Fibroblast of skin of right quadriceps (primary cell): Measurements from ENCODE around the gene ADORA1.

Experiments used
- DNase-seq: peaks from one replicate; pipeline ENCODE4 v3.0.0-alpha.2; 2013

Gene ADORA1

DNA sequence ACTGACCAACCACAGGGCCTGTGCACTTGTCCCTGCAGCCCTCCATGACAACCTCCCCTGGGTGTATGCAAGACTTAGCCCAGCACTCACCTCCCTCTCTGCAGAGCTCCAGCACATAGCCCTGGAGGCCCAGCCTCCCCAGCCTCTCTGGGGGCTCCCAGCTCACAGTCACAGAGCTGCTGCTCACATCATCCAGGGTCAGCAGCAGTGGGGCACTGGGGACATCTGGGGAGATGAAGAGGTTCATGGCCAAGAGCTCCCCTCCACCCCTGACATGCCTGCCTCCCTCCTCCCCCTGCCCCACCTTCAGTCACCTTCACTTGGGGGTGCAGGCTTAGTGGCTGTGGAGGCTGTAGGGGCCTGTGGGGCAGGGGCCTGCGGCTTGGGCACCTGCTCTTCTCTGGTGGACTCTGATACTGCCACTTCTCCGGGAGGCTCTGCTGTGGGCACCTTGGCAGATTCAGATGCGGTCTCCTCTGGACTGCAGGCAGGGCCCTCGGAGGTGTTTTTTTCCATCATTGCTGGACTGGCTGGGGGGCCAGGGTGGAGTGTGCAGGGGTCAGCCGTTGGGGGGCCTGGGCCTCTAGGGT is 47.8 kb downstream of the ADORA1 start, which contains the start of gene MYBPH:
Gene MYBPH, minus strand, starts transcription at position 590 of the 590 bp plus-strand sequence. Its CDS starts 71 bp downstream, at position 519.
- no peak for DNase-seq

DNA sequence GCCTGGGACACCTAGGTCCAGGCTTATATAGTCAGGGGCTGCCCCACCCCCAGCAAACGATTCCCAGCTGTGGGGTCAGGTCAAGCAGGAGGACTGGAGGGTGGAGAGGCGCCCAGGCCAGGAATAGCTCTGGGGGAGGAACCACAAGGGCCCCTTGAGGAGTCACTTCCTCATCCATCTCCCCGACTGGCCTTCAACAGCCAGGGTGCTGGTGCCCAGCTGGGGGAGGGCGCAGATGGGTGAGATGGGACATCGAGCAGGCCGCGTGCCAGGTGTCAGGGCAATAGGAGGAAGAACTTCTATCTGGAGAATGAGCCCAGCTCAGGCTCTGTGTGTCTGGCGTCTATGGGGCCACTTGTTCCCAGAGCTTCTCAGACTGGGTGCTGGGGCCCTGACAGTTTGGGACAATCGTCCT is 48.3 kb downstream of the ADORA1 start:
- no peak for DNase-seq

DNA sequence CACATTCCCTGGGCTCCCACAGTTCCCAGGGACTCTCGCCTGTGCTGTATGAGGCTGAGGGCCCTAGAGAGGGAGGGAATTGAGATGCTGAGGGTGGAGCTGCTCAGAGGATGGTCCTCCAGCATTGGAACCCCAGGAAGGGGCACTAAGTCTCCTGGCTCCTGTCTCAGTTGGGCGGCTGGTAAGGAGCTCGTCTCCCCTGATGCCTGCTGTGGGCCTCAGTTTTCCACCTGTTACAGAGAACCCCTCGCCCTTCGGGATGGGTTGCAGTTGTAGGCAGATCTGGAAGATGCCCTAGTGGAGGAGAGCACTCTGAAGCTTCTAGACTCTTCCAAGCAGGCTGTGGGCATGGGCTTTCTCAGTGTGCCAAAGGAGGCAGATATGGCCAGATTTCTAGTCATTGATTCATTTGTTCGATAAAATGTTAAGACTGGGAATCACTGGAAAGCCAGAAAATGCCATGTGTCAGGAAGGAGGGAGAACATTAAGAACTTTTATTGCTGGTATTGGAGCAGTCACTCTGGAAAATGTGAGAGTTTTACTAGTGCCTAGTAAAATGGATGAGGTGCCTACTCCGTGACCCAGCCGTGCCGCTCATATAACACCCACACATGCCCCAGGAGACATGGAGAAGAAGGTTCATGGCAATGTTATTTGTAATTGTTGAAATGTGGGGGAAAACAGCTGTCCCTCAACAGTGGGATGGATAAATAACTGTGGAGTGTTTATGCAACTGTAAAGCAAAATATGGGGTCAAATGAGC is 48.9 kb downstream of the ADORA1 start:
- DNase-seq = no peak

DNA sequence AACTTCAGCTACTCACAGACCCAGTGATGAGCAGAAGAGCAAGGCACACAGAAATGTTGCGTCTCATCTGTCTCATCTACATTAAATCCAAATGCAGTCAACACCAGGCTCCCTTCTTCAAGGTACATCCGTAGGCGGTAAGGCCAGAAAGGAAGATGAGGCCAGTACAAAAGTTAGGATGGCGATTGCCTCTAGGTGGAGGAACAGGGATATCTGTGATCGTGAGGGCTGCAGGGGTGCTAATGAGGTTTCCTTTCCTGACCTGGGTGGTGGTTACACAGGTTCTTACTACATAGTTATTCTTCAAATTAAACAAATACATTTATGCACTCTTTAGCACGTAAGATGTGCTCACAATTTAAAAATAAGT is 49.5 kb downstream of the ADORA1 start:
- DNase-seq = no peak

DNA sequence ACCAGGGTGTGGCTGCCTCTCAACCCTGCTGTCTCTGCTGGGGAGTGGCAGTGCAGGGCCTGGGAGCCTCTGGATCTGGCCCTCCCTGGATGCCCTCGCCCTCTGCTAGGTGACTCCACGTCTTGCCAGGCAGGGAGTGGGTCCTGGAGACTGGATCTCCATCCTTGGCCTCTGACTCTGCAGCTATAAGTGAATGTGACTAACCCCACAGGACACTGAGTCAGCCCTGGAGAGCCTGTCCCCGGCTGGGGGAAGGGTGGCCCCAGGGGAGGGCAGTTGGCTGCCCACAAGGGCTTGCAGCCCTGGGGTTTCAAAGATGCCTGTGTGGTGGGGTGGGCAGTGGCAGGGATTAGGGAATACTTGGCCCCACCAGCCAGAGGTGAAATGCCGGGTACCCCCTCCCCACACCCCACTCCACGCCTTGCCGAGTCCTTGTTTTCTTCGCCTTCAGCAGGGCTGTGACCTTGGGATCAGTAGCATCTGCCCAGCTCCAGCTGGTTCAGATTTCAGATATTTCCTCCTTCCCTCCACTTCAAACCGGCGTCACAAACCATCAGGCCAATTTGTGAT is 50.0 kb downstream of the ADORA1 start:
- DNase-seq = no peak

DNA sequence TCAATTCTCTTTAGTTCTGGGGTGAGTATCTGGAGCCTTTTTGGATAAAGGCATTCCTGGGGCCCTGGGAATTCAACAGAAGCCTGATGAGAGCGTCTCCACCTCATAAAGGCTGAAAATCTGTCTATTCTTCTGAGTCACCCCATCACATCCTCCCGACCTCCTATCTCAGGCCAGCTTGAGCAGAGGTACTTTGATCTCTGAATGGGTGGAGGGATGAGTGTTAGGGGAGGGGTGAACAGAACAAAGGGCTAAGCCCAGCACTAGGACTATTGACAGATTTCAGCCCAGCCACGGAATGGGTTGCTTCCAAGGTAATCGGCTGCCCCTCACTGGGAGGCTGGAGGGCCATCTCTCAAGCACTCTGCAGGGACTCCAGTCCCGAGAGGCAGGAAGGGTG is 50.6 kb downstream of the ADORA1 start:
- DNase-seq = no peak

DNA sequence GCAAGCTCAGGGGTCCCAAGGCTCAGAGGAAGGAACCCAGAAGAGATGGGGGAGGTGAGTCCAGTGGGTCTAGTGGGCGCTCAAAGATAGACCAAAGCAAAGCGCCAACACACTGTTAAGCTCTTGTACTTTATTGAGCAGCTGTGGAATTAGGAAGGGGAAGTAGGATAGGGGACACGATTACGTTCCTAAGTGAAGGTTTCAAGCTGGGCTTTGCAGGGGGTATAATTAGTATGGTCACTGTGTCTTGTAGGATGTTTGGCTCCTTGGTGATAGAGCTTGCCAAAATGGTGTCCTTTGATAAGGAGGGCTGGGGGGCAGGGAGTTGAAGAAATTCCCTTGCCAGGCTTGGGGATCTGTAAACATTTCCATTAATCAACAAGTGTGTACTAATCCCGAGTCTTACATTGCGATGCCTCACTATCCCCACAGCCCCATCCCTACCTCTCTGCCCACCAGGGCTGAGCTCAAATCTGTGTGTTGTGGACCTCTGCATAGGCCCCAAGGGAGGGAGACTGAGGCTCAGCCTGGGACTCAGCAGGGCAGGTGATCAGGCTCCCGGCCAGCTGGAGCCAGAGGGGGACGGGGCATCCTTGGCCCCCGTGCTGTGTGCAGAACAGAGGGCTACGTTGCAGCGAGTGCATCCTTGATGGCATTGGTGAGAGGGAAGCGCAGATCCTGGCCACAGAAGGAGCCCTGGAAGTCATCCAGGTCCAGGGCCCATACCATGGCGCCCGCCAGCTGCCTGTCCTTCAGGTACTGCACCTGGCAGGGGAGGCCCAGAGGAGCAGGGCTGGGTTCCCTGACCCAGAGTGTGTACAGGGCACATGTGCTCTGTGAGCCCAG is 51.5 kb downstream of the ADORA1 start:
- DNase-seq = no peak

DNA sequence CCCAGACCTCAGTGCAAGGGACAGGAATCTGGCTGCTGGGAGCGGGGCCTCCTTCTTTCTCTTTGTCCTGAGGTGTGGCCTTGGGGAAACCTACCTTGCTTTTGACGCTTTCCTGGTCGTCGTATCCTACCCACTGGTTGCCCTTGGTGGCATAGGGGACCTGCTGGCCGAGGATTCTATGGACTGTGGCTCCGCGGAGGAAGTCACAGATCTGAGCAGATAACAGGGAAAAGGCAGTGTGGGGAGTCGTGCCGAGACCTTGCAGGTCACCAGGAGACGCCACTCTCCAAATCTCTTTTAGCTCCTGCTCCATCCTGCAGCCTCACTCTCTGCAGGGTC is 52.1 kb downstream of the ADORA1 start:
- no peak for DNase-seq

DNA sequence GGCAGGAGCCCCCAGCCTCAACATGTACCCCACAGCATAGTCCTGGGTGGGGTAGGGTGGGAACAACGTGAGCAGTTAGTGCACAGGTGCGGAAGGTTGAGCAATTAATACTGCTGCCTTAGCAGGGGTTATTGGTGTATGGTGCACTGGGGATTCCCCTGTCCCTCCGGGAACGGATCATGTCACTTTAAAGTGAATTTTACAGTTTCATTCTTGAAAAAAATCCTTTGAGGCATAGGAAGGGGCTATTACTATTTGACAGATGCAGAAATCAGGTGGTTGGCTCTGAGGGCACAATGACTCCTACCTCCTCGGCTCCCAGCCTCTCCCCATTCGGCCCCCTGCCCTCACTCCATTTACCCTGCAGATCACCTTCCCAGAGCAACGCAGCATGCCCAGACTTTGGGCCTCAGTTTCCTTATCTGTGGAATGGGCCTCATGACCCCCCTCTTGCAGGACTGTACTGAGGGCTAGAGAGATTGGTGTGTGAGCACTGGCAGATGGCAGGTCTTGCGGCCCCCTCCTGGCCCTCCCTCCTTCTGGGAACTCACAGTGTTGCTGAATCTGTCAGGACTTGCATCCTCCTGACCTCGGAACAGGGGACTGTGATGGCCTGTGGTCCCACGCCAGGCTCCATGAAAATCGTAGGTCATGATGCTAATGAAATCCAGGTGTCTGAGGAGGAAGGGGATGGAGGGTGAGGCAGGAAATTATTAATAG is 53.2 kb downstream of the ADORA1 start:
- no peak for DNase-seq

DNA sequence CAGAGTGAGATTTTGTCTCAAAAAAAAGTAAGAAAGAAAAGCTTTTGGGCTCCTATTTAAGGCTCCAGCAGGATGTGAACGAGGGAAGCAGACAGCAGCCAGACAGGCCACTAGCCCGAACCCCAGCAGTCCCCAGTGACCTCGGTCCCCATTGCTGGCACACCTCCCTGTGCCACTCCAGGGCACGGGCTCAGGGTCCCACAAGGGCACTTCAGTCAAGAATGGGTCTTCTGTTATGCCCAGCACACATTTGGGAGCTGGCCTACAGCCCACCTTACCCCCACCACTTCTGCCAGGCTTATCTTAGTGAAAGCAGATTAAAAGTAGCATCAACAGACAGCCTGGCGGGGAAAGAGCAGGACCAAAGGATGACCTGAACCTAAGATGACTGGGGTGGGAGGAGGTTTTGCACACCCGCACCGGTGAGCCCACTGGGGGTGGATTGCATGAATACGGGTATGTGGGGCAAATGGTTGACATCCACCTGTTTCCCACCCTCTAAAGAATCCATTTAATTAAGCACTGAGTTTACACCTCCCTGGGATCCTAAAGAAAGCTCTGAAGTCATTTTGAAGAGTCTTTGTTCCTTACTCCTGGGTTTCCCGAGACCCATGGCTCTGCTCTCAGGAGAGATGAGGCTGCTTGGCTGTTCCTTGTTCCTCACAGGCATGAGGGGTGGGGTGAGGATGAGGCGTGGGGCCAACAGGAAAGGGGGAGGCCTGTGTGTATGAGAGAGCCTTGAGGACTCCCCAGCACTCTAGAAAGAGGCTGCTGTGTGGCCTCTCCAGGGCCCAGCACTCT is 54.3 kb downstream of the ADORA1 start:
- DNase-seq = no peak

DNA sequence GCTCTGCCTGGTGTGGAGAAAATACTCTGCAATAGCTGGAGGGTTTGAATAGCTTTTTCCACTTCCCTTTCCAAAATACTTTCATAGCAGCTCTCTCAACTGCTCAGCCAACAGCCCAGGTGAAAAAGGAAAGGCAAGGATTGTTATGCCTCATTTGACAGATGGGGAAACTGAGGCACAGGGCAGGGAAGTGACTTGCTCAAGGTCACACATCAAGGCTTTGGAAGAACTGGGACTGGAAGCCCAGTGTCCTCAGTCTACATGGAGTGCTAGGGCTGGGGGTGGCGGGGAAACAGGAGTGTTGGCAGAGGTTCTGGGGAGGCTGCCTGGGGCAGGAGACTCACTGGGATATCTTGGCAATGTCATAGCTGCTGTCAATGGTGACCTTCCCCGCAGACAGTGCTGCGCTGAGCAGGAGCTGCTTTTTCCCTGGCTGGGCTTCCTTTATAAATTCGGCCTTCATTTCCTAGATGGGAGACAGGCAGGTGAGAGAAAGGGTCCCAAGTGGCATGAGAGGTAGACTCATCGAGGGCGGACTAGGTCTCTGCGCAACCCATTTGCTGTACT is 54.9 kb downstream of the ADORA1 start:
- DNase-seq = no peak

DNA sequence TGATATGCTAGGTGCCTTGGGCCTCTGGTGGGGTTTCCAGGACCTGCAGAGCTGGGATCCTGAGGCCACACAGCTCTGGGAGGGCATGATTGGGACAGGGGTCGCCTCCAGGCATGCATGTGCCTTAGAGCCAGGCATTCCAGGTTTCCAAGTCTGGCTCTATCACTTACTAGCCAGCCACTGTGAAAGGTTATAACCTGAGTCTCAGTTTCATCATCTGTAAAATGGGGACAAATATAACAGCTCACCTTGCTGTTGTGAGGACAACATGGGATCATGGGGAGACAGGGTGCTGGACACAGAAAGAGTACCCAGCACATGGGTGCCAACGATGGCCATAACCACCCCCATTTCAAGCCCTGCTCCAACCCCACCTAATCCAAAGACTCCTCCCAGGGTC is 56.3 kb downstream of the ADORA1 start:
- no peak for DNase-seq

DNA sequence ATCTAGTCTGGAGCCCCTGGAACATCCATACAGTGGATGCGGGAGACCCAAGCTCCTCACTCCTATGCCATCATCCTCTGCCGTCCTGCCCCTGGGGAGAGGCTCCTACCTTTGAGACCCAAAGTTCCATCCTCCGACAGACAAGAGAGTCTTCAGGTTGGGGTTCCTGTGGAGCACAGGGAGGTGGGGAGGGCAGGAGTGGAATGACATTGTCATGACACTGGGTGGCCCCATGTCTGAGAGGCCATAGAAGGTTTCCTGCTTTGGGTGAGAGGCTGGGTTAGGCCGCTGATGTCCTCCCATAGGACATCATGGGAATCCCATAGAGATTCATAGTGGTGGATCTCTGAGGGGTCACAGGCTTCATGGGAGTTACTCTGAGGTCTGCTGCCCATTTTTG is 56.9 kb downstream of the ADORA1 start:
- no peak for DNase-seq

DNA sequence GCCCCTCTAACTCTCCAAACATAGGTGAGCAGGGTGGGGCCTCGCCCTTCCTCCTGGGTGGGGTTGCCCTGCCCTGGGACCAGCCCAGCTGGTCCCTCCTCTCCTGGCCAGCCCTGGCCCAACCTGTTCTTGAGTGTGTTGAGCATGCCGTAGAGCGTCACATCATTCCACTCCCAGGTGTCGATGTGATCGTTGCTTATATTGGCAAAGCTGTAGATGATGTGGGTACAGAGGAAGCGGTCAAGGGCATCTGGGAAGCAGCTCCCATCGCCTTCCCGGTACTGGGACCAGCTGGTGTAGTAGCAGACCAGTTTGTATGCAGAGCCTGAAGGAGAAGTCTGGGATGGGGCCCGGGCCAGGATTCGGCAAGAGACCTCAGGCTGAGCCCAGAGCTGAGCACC is 57.5 kb downstream of the ADORA1 start:
- DNase-seq = no peak

DNA sequence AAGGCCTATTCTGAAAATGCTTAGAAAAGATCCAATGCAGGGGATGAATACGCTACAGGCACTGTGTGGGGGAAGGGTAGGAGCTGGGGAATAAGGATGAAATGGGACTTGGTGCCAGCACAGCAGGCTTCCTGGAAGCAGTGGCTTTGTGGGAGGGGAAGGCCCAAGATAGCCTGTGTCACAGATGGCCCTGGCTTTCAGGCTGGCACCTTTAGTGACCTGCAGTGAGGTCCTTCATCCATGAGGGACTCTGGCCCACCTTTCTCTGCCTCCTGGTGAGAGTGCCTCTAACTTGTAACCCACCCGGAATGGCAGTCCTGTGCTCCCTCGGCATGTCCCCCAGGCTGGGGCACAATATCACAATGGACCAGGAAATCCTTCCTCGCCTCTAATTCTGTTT is 58.1 kb downstream of the ADORA1 start:
- no peak for DNase-seq

DNA sequence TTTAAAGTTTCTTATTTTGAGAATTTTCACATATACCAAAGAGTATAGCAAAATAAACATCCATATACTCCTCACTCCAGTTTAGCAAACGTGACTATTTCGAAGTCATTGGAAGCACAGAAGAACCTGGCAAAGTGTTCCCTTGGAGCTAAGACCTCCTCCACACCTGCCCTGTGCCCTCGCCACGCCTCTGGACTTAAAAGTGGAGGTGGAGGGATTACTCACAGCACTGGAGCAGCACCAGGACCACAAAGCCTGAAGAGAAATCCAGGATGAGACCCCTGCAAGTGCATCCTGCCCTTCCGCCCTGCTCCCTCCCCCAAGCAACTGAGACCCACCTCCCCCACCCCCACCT is 58.5 kb downstream of the ADORA1 start:
- DNase-seq = no peak

DNA sequence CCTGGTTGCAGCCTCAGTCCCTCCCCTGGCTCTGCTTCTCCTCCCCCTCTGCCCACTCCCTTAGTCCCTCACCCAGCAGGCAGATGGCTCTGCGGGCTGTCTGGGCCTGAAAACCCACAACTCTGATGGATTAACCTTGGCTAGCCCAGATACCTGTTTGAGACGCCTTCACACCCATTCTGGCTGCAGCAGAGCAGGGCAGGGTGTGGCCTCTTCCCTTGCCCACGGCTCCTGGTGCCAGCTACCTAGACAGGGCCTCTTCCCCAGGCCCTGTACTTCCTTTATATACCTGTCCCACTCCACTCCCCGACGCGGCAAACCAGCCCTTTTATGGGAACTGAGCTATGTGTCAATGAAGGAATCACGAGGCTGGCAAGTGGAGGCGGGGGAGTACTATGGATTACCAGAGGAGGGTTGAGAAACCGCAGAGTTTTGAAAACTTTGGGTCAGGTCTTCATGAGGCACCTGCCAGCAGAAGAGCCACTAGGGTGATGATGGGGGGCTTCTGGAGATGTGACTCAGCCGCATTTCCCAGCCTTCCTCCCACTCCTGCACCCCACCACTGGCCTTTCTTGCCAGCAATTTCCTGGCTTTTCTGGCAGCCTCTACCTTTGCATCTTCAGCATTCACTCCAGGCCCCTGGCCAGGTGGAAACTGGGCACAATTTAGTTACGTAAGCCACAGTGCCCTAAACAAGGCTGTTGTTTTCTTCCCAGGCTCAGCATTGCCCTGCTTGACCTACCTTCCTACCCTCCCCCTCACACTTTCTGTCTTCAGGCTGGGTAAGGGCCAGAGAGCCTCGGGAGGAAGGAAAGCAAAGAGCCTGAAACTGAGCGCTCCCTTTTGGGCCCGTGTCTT is 59.1 kb downstream of the ADORA1 start, which contains the start of gene CHI3L1:
Gene CHI3L1, minus strand, starts transcription at position 259 of the 858 bp plus-strand sequence. Its CDS starts 81 bp downstream, at position 178.
- DNase-seq = no peak

DNA sequence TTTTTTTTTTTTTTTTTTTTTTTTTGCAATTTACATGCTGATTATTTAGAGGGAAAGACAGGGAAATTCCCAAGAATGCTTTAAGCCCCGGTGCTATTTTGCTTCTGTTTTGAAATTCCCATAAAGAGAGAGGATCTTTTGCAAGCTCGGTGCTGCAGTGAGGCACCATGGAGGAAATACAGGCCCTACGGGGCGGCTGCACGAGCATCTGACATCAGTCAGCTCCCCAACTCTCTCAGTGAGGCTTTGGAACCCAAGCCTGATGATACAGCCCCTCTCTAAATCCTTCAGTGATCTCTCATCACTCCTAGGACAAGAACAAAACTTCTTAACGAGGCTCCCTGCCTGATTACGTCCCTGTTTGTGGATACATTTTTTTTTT is 59.8 kb downstream of the ADORA1 start:
- DNase-seq = no peak

DNA sequence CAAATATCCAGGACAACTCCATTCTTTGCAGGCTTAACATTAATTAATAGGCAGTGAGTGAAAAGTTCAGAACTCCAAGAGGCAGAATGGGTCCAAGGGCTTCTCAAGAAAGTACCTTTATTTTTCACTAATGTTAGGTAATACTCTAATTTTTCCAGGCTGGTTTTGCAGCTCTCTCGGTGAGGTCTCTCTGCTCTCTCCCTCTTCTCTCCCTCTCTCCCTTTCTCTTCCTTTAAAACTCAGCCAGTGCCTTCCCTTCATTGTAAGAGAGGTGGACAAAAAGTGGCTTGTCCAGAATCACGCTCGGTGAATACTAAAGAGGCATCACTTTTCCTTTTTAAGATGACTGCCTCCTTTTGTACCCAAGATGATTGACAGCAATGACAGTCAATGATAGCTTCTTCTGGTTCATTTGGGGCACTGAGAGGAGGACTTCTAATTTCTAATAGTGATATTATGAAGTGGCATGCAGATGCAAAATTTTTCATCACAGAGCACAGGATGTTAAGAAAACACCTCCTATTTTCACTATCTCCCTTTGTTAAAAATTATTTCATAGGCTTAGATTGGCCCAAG is 60.3 kb downstream of the ADORA1 start:
- no peak for DNase-seq

DNA sequence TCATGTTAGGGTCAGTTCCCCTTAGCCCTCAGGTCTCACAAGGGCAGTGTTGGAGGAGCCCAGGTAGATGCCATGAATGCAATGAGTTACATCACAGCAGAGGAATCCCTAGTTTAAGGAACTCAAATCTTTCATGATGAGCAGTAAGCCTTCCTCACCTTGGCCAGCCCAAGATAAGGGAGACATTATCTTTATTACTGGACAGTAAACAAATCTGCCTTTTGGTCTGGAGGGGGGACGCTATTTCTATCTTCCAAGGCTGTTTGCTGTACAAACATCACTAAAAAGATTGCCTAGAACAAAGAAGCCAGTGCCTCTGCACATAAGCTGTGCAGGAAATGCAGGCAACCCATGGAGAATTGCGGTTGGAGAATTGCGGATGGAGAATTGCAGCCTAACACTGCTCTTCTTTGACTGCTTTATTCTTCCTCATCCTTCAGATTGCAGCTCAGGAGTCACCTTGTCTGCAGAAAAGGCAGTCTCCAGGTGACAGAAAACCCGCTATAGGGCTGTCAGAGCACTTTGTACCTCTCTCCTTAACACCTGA is 61.2 kb downstream of the ADORA1 start:
- DNase-seq = no peak
